Neural progenitor cell (in vitro differentiated cells): Measurements from ENCODE around the gene PHACTR1. TPM values are rescaled to one million over a fixed set of nuclear protein-coding genes. Genes with fewer than 3 reads are reported as not detected.

ENCODE experiments used
- DNase-seq: peaks from one replicate; pipeline ENCODE4 v3.0.0-alpha.2; 2016; ENCODE audit warnings: low spot score
- H2AFZ ChIP-seq: fragments of 200-600 bp; sonication (generic); replicated peaks from 2 replicates; pipeline ENCODE4 v1.6.1; 2016; ENCODE audit warnings: antibody characterized with exemption
- H3F3A ChIP-seq: fragments of 200-600 bp; sonication (generic); 2 replicates; pipeline ENCODE4 v1.6.1; 2016; ENCODE audit warnings: antibody characterized with exemption, low read depth
- H3K27ac ChIP-seq: fragments of 200-600 bp; sonication (generic); 2 replicates; pipeline ENCODE4 v1.5.1; 2016; ENCODE audit warnings: mild to moderate bottlenecking
- H3K27me3 ChIP-seq: fragments of 200-600 bp; sonication (generic); 2 replicates; pipeline ENCODE4 v1.6.1; 2016; ENCODE audit warnings: mild to moderate bottlenecking, moderate library complexity
- H3K36me3 ChIP-seq: fragments of 200-600 bp; sonication (generic); 2 replicates; pipeline ENCODE4 v1.5.1; 2016
- H3K4me1 ChIP-seq: fragments of 200-600 bp; sonication (generic); 2 replicates; pipeline ENCODE4 v1.6.1; 2016; ENCODE audit warnings: mixed run types
- H3K4me2 ChIP-seq: fragments of 200-600 bp; sonication (generic); 2 replicates; pipeline ENCODE4 v1.6.1; 2016
- H3K4me3 ChIP-seq: fragments of 200-600 bp; sonication (generic); 2 replicates; pipeline ENCODE4 v1.5.1; 2016
- H3K79me2 ChIP-seq: fragments of 200-600 bp; sonication (generic); 2 replicates; pipeline ENCODE4 v1.6.1; 2016; ENCODE audit warnings: low read depth
- H3K9ac ChIP-seq: fragments of 200-600 bp; sonication (generic); 2 replicates; pipeline ENCODE4 v1.6.1; 2016
- H3K9me3 ChIP-seq: fragments of 200-600 bp; sonication (generic); 2 replicates; pipeline ENCODE4 v1.5.1; 2016; ENCODE audit warnings: low read depth
- H4K20me1 ChIP-seq: fragments of 200-600 bp; sonication (generic); 2 replicates; pipeline ENCODE4 v1.6.1; 2016; ENCODE audit warnings: low read depth
- H3K27ac Mint-ChIP-seq: 3 replicates; pipeline ENCODE4 v1.8.0; 2021; ENCODE audit warnings: mixed read lengths
- H3K27me3 Mint-ChIP-seq: 2 replicates; pipeline ENCODE4 v1.8.0; 2022; ENCODE audit warnings: low read depth, mild to moderate bottlenecking, inconsistent platforms, moderate library complexity, mixed read lengths; ENCODE audit not compliant: insufficient read depth
- H3K36me3 Mint-ChIP-seq: 3 replicates; pipeline ENCODE4 v1.8.0; 2021; ENCODE audit warnings: mixed read lengths
- H3K4me1 Mint-ChIP-seq: 3 replicates; pipeline ENCODE4 v1.8.0; 2021; ENCODE audit warnings: mixed read lengths
- H3K4me3 Mint-ChIP-seq: 3 replicates; pipeline ENCODE4 v1.8.0; 2021; ENCODE audit warnings: mild to moderate bottlenecking, moderate library complexity, mixed read lengths
- H3K9me3 Mint-ChIP-seq: 3 replicates; pipeline ENCODE4 v1.8.0; 2020; ENCODE audit warnings: mixed read lengths
- EZH2 ChIP-seq: fragments of 200-600 bp; sonication (generic); IDR thresholded peaks from 2 replicates; pipeline ENCODE4 v1.6.1; 2017; ENCODE audit warnings: antibody characterized with exemption, mild to moderate bottlenecking, moderate library complexity
- EZH2phosphoT487 ChIP-seq: fragments of 200-600 bp; sonication (generic); IDR thresholded peaks from 2 replicates; pipeline ENCODE4 v1.6.1; 2017; ENCODE audit warnings: antibody characterized with exemption
- total RNA-seq: library from RNA; depleted of rRNA; stranded (reverse); fragments of >200 nt; gene quantifications from 2 replicates; pipeline ENCODE4 v1.2.3, GENCODE V29; 2015; ENCODE audit warnings: low replicate concordance
- TF ChIP-seq, protein P1 (sequence below): fragments of 200-600 bp; sonication (generic); IDR thresholded peaks from 2 replicates; pipeline ENCODE4 v1.5.1; 2017; ENCODE audit warnings: antibody characterized with exemption, mild to moderate bottlenecking

PHACTR1 gene
- total RNA-seq, 1 donor from 2014 or later = 2.4 TPM

DNA sequence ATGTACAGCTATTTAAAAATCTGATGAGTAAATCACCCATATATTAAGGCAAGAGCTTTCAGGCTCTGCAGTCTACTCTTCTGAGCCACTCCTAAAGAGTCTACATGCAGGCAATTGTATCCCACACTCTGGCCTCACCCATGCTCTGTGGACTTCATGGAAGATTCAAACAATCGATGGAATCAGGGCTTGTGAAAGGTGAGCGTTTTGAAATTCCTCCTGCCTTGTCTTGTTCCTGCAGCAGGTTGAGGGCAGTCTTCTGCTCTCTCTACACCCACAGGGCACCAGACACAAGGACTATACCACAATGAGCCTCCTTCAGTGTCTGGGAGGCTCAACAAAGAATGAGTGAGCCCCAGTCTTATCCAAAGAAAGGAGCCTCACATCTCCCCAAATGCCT, 560.7 kb downstream of the PHACTR1 start:
- H3K36me3 ChIP-seq = no peaks in the 10 kb centered on the region
- peaks cover 6% of the 10 kb centered on the region for H3K4me1 Mint-ChIP-seq
- H3K4me2 ChIP-seq = no peak overlapping the region
- no peak overlapping the region for H3K4me3 ChIP-seq
- no peaks in the 10 kb centered on the region for H3K9me3 ChIP-seq
- H3K4me3 Mint-ChIP-seq = no peak overlapping the region
- TF ChIP-seq EZH2phosphoT487 (no peak), EZH2 (no peak)
- TF ChIP-seq, protein P1, sequence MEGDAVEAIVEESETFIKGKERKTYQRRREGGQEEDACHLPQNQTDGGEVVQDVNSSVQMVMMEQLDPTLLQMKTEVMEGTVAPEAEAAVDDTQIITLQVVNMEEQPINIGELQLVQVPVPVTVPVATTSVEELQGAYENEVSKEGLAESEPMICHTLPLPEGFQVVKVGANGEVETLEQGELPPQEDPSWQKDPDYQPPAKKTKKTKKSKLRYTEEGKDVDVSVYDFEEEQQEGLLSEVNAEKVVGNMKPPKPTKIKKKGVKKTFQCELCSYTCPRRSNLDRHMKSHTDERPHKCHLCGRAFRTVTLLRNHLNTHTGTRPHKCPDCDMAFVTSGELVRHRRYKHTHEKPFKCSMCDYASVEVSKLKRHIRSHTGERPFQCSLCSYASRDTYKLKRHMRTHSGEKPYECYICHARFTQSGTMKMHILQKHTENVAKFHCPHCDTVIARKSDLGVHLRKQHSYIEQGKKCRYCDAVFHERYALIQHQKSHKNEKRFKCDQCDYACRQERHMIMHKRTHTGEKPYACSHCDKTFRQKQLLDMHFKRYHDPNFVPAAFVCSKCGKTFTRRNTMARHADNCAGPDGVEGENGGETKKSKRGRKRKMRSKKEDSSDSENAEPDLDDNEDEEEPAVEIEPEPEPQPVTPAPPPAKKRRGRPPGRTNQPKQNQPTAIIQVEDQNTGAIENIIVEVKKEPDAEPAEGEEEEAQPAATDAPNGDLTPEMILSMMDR = no peak
- no peaks in the 10 kb centered on the region for H3K27me3 Mint-ChIP-seq
- H3K9me3 Mint-ChIP-seq = no peaks in the 10 kb centered on the region
- no peaks in the 10 kb centered on the region for H3F3A ChIP-seq
- no peak overlapping the region for H3K27ac Mint-ChIP-seq
- no peaks in the 10 kb centered on the region for H3K27me3 ChIP-seq
- H3K9ac ChIP-seq = no peak overlapping the region
- no peaks in the 10 kb centered on the region for H3K36me3 Mint-ChIP-seq
- no peak overlapping the region for H3K27ac ChIP-seq
- no peak overlapping the region for H2AFZ ChIP-seq
- no peaks in the 10 kb centered on the region for H4K20me1 ChIP-seq
- H3K79me2 ChIP-seq = no peaks in the 10 kb centered on the region
- H3K4me1 ChIP-seq = peaks cover 9% of the 10 kb centered on the region
- DNase-seq = no peak

DNA sequence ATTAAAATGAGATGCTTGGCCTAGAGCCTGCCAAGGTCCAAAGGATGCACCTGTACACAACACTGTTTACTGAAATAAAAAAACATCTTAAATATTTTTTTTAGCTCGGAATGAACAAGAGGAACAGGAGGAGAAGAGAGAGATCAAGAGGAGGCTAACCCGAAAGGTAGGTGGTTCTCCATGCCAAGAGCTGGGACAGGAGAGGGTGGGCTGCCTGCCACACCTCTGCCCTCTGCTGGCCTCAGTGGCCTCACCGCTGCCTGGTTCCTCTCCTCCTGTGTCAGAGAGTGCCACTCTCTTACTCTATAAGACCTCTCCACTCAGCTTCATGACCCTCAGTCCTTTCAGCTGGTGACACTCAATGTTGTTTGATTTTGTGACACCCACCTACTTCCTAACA, 561.6 kb downstream of the PHACTR1 start:
- no peak overlapping the region for H3K9ac ChIP-seq
- no peak overlapping the region for H3K4me3 ChIP-seq
- no peak overlapping the region for H2AFZ ChIP-seq
- H3F3A ChIP-seq = no peaks in the 10 kb centered on the region
- H3K4me1 ChIP-seq = peaks cover 9% of the 10 kb centered on the region
- Mint-ChIP-seq H3K4me3 (no peak overlapping the region), H3K9me3 (no peaks in the 10 kb centered on the region), H3K36me3 (peaks cover under 1% of the 10 kb centered on the region), H3K4me1 (peaks cover 6% of the 10 kb centered on the region), H3K27ac (no peak overlapping the region), H3K27me3 (no peaks in the 10 kb centered on the region)
- no peak overlapping the region for H3K27ac ChIP-seq
- H3K27me3 ChIP-seq = no peaks in the 10 kb centered on the region
- H3K4me2 ChIP-seq = no peak overlapping the region
- no peaks in the 10 kb centered on the region for H3K79me2 ChIP-seq
- no peaks in the 10 kb centered on the region for H4K20me1 ChIP-seq
- TF ChIP-seq, protein P1 = peak; percentile 65
- TF ChIP-seq EZH2 = no peak
- DNase-seq = peak; percentile 56
- H3K9me3 ChIP-seq = no peaks in the 10 kb centered on the region
- no peaks in the 10 kb centered on the region for H3K36me3 ChIP-seq

DNA sequence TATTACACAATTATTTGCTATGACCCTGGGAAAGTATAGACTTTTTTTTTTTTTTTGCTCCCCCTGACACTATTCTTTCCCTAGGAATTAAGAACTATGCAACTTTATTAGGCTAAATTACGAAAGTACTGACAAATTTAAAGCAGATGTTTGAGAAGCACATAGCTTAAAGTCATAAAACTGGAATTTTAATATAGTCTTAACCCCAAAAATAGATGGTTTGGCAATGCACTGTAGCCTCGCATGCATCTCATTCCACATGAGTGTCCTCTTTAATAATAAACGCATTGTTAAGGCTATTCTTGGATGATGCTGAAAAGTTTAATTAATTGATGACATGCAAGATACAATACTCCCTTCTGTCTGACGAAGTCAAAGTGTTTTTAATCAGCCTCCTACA, 562.4 kb downstream of the PHACTR1 start:
- H3K27me3 Mint-ChIP-seq = no peaks in the 10 kb centered on the region
- Histone ChIP-seq H3K4me1 (peaks cover 9% of the 10 kb centered on the region), H3K4me2 (no peak overlapping the region), H3K79me2 (no peaks in the 10 kb centered on the region), H3K9ac (no peak overlapping the region), H3K27me3 (no peaks in the 10 kb centered on the region), H3K9me3 (no peaks in the 10 kb centered on the region), H2AFZ (no peak overlapping the region), H3K27ac (no peak overlapping the region), H3F3A (no peaks in the 10 kb centered on the region), H3K4me3 (no peak overlapping the region), H4K20me1 (no peaks in the 10 kb centered on the region), H3K36me3 (no peaks in the 10 kb centered on the region)
- H3K4me1 Mint-ChIP-seq = peaks cover 4% of the 10 kb centered on the region
- H3K27ac Mint-ChIP-seq = no peak overlapping the region
- H3K9me3 Mint-ChIP-seq = no peaks in the 10 kb centered on the region
- TF ChIP-seq, protein P1 = no peak
- no peak for TF ChIP-seq EZH2
- TF ChIP-seq EZH2phosphoT487 = no peak
- peaks cover 7% of the 10 kb centered on the region for H3K36me3 Mint-ChIP-seq
- DNase-seq = no peak
- H3K4me3 Mint-ChIP-seq = no peak overlapping the region
